ENCODE measurements around the gene PPP1R1C. TPM values are rescaled to one million over a fixed set of nuclear protein-coding genes. Genes with fewer than 3 reads are reported as not detected.

PPP1R1C gene
- total and polyA plus RNA-seq, 2 of the 13 experiments (the other 11 are each of a cell fraction or from before 2014, with no cell fraction given): 1.5 to 3.5 TPM

- TF ChIP-seq BCL6 (CRISPR knock-in tag; IDR thresholded peaks at IDR 0.05) (0 out of 2 replicates have a peak, but pooled peaks have one; percentile 11), ZNF749 (CRISPR knock-in tag; IDR thresholded peaks at IDR 0.05; ENCODE audit: borderline replicate concordance) (0 out of 2 replicates have a peak, but pooled peaks have one; percentile 35), RAD21 (CRISPR knock-in tag; IDR thresholded peaks at IDR 0.05) (peak; percentile 71), MIXL1 (CRISPR knock-in tag; IDR thresholded peaks at IDR 0.05) (0 out of 2 replicates have a peak, but pooled peaks have one; percentile 13), ZBTB7B (CRISPR knock-in tag; IDR thresholded peaks at IDR 0.05) (no peak), ARID5B (CRISPR knock-in tag; IDR thresholded peaks at IDR 0.05) (0 out of 2 replicates have a peak, but pooled peaks have one; percentile 17), SMC3 (IDR thresholded peaks at IDR 0.05; ENCODE audit: low read length) (peak; percentile 87)
- TF ChIP-seq, protein P1, sequence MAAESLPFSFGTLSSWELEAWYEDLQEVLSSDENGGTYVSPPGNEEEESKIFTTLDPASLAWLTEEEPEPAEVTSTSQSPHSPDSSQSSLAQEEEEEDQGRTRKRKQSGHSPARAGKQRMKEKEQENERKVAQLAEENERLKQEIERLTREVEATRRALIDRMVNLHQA (CRISPR knock-in tag; IDR thresholded peaks at IDR 0.05): no peak
These were observed 91.9 kb downstream of the PPP1R1C start (continued) for GRCh38 chr2:182077448-182078142.
